HepG2 (cell line): ENCODE results near the gene TEKTIP1. TPM values are rescaled to one million over a fixed set of nuclear protein-coding genes. Genes with fewer than 3 reads are reported as not detected.

Experiments
- ARID4A ChIP-seq: sonication (generic); formaldehyde crosslinking; IDR thresholded peaks from 2 replicates; pipeline ENCODE4 v1.5.0; 2020; ENCODE audit warnings: mild to moderate bottlenecking, missing genetic modification reagents, borderline replicate concordance
- BCL6 ChIP-seq: IDR thresholded peaks from 2 replicates; pipeline ENCODE4 v1.6.1; 2016; ENCODE audit warnings: missing genetic modification reagents, missing compliant biosample characterization
- FLYWCH1 ChIP-seq: sonication (generic); formaldehyde crosslinking; IDR thresholded peaks from 2 replicates; pipeline ENCODE4 v1.8.1; 2023; ENCODE audit warnings: mild to moderate bottlenecking, missing genetic modification reagents
- HNRNPL ChIP-seq: fragments of 200-400 bp; formaldehyde crosslinking; IDR thresholded peaks from 2 replicates; pipeline ENCODE4 v1.6.1; 2017; ENCODE audit warnings: mild to moderate bottlenecking, low read depth, low read length
- HOXA9 ChIP-seq: sonication (generic); formaldehyde crosslinking; IDR thresholded peaks from 2 replicates; pipeline ENCODE4 v1.8.1; 2022; ENCODE audit warnings: missing genetic modification reagents, mild to moderate bottlenecking, moderate library complexity, borderline replicate concordance
- KLF6 ChIP-seq: IDR thresholded peaks from 2 replicates; pipeline ENCODE4 v1.8.0; 2016; ENCODE audit warnings: missing biosample characterization, missing genetic modification reagents
- NFKB2 ChIP-seq: sonication (generic); formaldehyde crosslinking; IDR thresholded peaks from 2 replicates; pipeline ENCODE4 v1.4.0; 2020; ENCODE audit warnings: missing genetic modification reagents, borderline replicate concordance
- RBM39 ChIP-seq: fragments of 200-400 bp; formaldehyde crosslinking; IDR thresholded peaks from one replicate; pipeline ENCODE4 v1.6.1; 2018; ENCODE audit warnings: antibody characterized with exemption, mild to moderate bottlenecking, low read depth, low read length; ENCODE audit not compliant: poor library complexity, severe bottlenecking
- SATB2 ChIP-seq: sonication (generic); formaldehyde crosslinking; IDR thresholded peaks from 2 replicates; pipeline ENCODE4 v1.5.0; 2020; ENCODE audit warnings: missing genetic modification reagents
- TBX2 ChIP-seq: sonication (generic); formaldehyde crosslinking; IDR thresholded peaks from 2 replicates; pipeline ENCODE4 v1.5.0; 2020; ENCODE audit warnings: missing genetic modification reagents, mild to moderate bottlenecking, borderline replicate concordance
- TEAD3 ChIP-seq: optimal IDR thresholded peaks from 2 replicates; pipeline ENCODE3; 2016; ENCODE audit warnings: borderline replicate concordance
- TMF1 ChIP-seq: sonication (generic); formaldehyde crosslinking; IDR thresholded peaks from 2 replicates; pipeline ENCODE4 v1.8.1; 2022; ENCODE audit warnings: low read depth, missing genetic modification reagents
- TRIM24 ChIP-seq: sonication (generic); formaldehyde crosslinking; IDR thresholded peaks from 2 replicates; pipeline ENCODE4 v1.8.0; 2022; ENCODE audit warnings: mild to moderate bottlenecking, missing genetic modification reagents
- UBTF ChIP-seq: sonication (generic); formaldehyde crosslinking; IDR thresholded peaks from 2 replicates; pipeline ENCODE4 v1.4.0; 2020; ENCODE audit warnings: mild to moderate bottlenecking, missing genetic modification reagents
- ZBTB10 ChIP-seq: sonication (generic); formaldehyde crosslinking; IDR thresholded peaks from 2 replicates; pipeline ENCODE4 v1.4.0; 2020; ENCODE audit warnings: missing genetic modification reagents, borderline replicate concordance
- ZBTB42 ChIP-seq: sonication (generic); formaldehyde crosslinking; IDR thresholded peaks from 2 replicates; pipeline ENCODE4 v1.5.0; 2020; ENCODE audit warnings: mild to moderate bottlenecking, missing genetic modification reagents
- ZNF337 ChIP-seq: sonication (generic); formaldehyde crosslinking; IDR thresholded peaks from 2 replicates; pipeline ENCODE4 v1.5.1; 2020; ENCODE audit warnings: missing genetic modification reagents, low read depth, mild to moderate bottlenecking, borderline replicate concordance
- ZNF350 ChIP-seq: sonication (generic); formaldehyde crosslinking; IDR thresholded peaks from 2 replicates; pipeline ENCODE4 v1.4.0; 2020; ENCODE audit warnings: mild to moderate bottlenecking, low read depth, missing genetic modification reagents, borderline replicate concordance
- ZNF484 ChIP-seq: sonication (generic); formaldehyde crosslinking; IDR thresholded peaks from 2 replicates; pipeline ENCODE4 v1.5.1; 2020; ENCODE audit warnings: mild to moderate bottlenecking, low read depth, missing genetic modification reagents, borderline replicate concordance
- ZNF776 ChIP-seq: sonication (generic); formaldehyde crosslinking; IDR thresholded peaks from 2 replicates; pipeline ENCODE4 v1.4.0; 2020; ENCODE audit warnings: mild to moderate bottlenecking, missing genetic modification reagents
- polyA plus RNA-seq, 8 experiments: library from polyadenylated mRNA; depleted of rRNA in 3 of 8; stranded (reverse) in 7 of 8; unstranded in 1 of 8; fragments of >200 nt; fragmentation: Illumina TruSeq in 4 of 8; extraction: Trizol in 4 of 8; gene quantifications; 2 replicates each; pipeline versions ENCODE4 v1.2.1 to v1.2.3, GENCODE V29; 2011 to 2016; ENCODE audit warnings: low read depth in 4 of 8, missing spikeins in 1 of 8, mixed read lengths in 1 of 8; ENCODE audit not compliant: insufficient read depth in 1 of 8
- total RNA-seq, 5 experiments: library from RNA; depleted of rRNA; stranded (reverse); fragments of >200 nt; fragmentation: Illumina TruSeq; extraction: Trizol; gene quantifications; 2 replicates each; pipeline ENCODE4 v1.2.3, GENCODE V29; 2016; ENCODE audit warnings: low read depth in 1 of 5

TEKTIP1 gene
- total and polyA plus RNA-seq, 2 of the 13 experiments (the other 11 are each of a cell fraction or from before 2014, with no cell fraction given), result not detected

GRCh38 chr19:3557461-3558248 lies 18.7 kb downstream of the TEKTIP1 start, which contains the start of gene MFSD12 (continued):
- TF ChIP-seq ZNF350 (CRISPR knock-in tag) (no peak), HNRNPL (no peak), NFKB2 (CRISPR knock-in tag) (peak; percentile 31; the same call in 1 of the 2 replicates), TBX2 (CRISPR knock-in tag) (peak; percentile 54; the same call in 1 of the 2 replicates), KLF6 (peak; percentile 51; the same call in 1 of the 2 replicates), HOXA9 (no peak), BCL6 (CRISPR knock-in tag) (peak; percentile 29; the same call in 1 of the 2 replicates), ZNF337 (CRISPR knock-in tag) (no peak), ZBTB10 (peak; percentile 92), TEAD3 (peak; percentile 61), TRIM24 (CRISPR knock-in tag) (no peak), ZBTB42 (CRISPR knock-in tag) (peak; percentile 59; the same call in 1 of the 2 replicates), TMF1 (CRISPR knock-in tag) (peak; percentile 70), RBM39 (peak; percentile 22), UBTF (CRISPR knock-in tag) (peak; percentile 24; the same call in 1 of the 2 replicates), FLYWCH1 (CRISPR knock-in tag) (no peak), ARID4A (peak; percentile 71; the same call in 1 of the 2 replicates), ZNF776 (no peak; the same call in 1 of the 2 replicates), SATB2 (CRISPR knock-in tag) (no peak), ZNF484 (no peak)
